HG03064 (cell line): ENCODE results near the gene ZNF462.
"Not testable (repeated sequence)": the region's sequence is repeated elsewhere in the genome, so short reads cannot be mapped to it uniquely, and the experiment has no call there.

Experiments
- ATAC-seq: cut with Tn5 transposase; IDR thresholded peaks from one replicate; pipeline ENCODE4 v1.9.1; 2021; ENCODE audit warnings: low read depth; ENCODE audit not compliant: unreplicated experiment

The ZNF462 gene

GRCh38 chr9:106883030-106883429, 20.1 kb downstream of the ZNF462 start:
- no peak for ATAC-seq

GRCh38 chr9:106883626-106884190, 20.7 kb downstream of the ZNF462 start:
- ATAC-seq, result no peak

- no peak for ATAC-seq
Measured at GRCh38 chr9:106885451-106885850, 22.5 kb downstream of the ZNF462 start.

GRCh38 chr9:106886111-106887046, 23.4 kb downstream of the ZNF462 start:
- ATAC-seq, result no peak

GRCh38 chr9:106887066-106887465, 24.1 kb downstream of the ZNF462 start:
- no peak for ATAC-seq

GRCh38 chr9:106889061-106889590, 26.2 kb downstream of the ZNF462 start:
- ATAC-seq, result no peak

- ATAC-seq, result no peak
Measured at GRCh38 chr9:106890608-106891007, 27.6 kb downstream of the ZNF462 start.

- no peak for ATAC-seq
Measured at GRCh38 chr9:106891286-106891685, 28.3 kb downstream of the ZNF462 start.

GRCh38 chr9:106892632-106893031, 29.7 kb downstream of the ZNF462 start:
- no peak for ATAC-seq

- ATAC-seq, result no peak
Measured at GRCh38 chr9:106893088-106893487, 30.1 kb downstream of the ZNF462 start.

- ATAC-seq, result no peak
Measured at GRCh38 chr9:106896695-106897094, 33.7 kb downstream of the ZNF462 start.

- ATAC-seq, result no peak
Measured at GRCh38 chr9:106897236-106897635, 34.3 kb downstream of the ZNF462 start.

- ATAC-seq, result no peak
Measured at GRCh38 chr9:106897751-106898150, 34.8 kb downstream of the ZNF462 start.

GRCh38 chr9:106900523-106900922, 37.6 kb downstream of the ZNF462 start:
- not testable (repeated sequence) for ATAC-seq

- ATAC-seq, result no peak
Measured at GRCh38 chr9:106906129-106906528, 43.2 kb downstream of the ZNF462 start.

- ATAC-seq, result no peak
Measured at GRCh38 chr9:106911951-106912350, 49.0 kb downstream of the ZNF462 start.

- no peak for ATAC-seq
Measured at GRCh38 chr9:106913276-106913675, 50.3 kb downstream of the ZNF462 start.

GRCh38 chr9:106915851-106916250, 52.9 kb downstream of the ZNF462 start:
- no peak for ATAC-seq

GRCh38 chr9:106916466-106917235, 53.7 kb downstream of the ZNF462 start:
- no peak for ATAC-seq

GRCh38 chr9:106918825-106919509, 56.0 kb downstream of the ZNF462 start:
- ATAC-seq, result no peak
